NK-92 treated with Interleukin-12 subunit alpha and Interleukin-12 subunit beta, amount 100 ng/mL, for 24 hours (cell line): ENCODE data around the gene CNKSR3.

Experiments used
- DNase-seq: peaks from one replicate; lab custom pipeline; 2025; lab: John Stamatoyannopoulos, UW

CNKSR3 gene

GRCh38 chr6:154345811-154346210 is 164.7 kb downstream of the CNKSR3 start:
- DNase-seq, result no peak

- DNase-seq, result no peak
These were observed 166.8 kb downstream of the CNKSR3 start for GRCh38 chr6:154343473-154344308.

- no peak for DNase-seq
These were observed 168.6 kb downstream of the CNKSR3 start for GRCh38 chr6:154341871-154342270.

GRCh38 chr6:154341336-154341735 is 169.1 kb downstream of the CNKSR3 start:
- DNase-seq, result no peak
